Activated T-helper 1 cell treated with anti-CD3 and anti-CD28 coated beads, Interleukin-12 subunit alpha, Interleukin-12 subunit beta, Interleukin-2, Interleukin-4 antibody, amounts not matched to agents 30 ng/mL and 10 ng/mL and 1 ng/mL, durations not matched to agents 14 hours and 24 hours and 36 hours (primary cell): ENCODE measurements around the gene PTPN11. TPM values are rescaled to one million over a fixed set of nuclear protein-coding genes. Genes with fewer than 3 reads are reported as not detected.
A peak's percentile ranks its signal among the peaks of the same experiment; 100 is the strongest.
"Not testable (repeated sequence)": the region's sequence is repeated elsewhere in the genome, so short reads cannot be mapped to it uniquely, and the experiment has no call there.

Source experiments
- DNase-seq: peaks from one replicate; pipeline ENCODE4 v3.0.0; 2021; ENCODE audit warnings: low spot score
- H3K27ac Mint-ChIP-seq: one replicate; pipeline ENCODE4 v1.8.0; 2021; ENCODE audit warnings: mild to moderate bottlenecking, mixed read lengths
- H3K27me3 Mint-ChIP-seq: one replicate; pipeline ENCODE4 v1.8.0; 2022; ENCODE audit warnings: mild to moderate bottlenecking, moderate library complexity, mixed read lengths; ENCODE audit not compliant: insufficient read depth
- H3K36me3 Mint-ChIP-seq: one replicate; pipeline ENCODE4 v1.8.0; 2021; ENCODE audit warnings: low read depth, mixed read lengths
- H3K4me1 Mint-ChIP-seq: one replicate; pipeline ENCODE4 v1.8.0; 2021; ENCODE audit warnings: low read depth, mixed read lengths
- H3K4me3 Mint-ChIP-seq: one replicate; pipeline ENCODE4 v1.8.0; 2021; ENCODE audit warnings: mild to moderate bottlenecking, moderate library complexity, mixed read lengths
- H3K9me3 Mint-ChIP-seq: one replicate; pipeline ENCODE4 v1.8.0; 2021; ENCODE audit warnings: mixed read lengths
- intact Hi-C: fragments of 100-400 bp; cut with micrococcal nuclease; formaldehyde crosslinking; loops from one replicate; pipeline ENCODE4 v1.15.1; 2024
- total RNA-seq: library from RNA; stranded (reverse); gene quantifications from 2 replicates; pipeline ENCODE4 v1.2.3, GENCODE V29; 2022

Gene PTPN11
- total RNA-seq, 1 donor from 2014 or later, result 163 TPM

DNA sequence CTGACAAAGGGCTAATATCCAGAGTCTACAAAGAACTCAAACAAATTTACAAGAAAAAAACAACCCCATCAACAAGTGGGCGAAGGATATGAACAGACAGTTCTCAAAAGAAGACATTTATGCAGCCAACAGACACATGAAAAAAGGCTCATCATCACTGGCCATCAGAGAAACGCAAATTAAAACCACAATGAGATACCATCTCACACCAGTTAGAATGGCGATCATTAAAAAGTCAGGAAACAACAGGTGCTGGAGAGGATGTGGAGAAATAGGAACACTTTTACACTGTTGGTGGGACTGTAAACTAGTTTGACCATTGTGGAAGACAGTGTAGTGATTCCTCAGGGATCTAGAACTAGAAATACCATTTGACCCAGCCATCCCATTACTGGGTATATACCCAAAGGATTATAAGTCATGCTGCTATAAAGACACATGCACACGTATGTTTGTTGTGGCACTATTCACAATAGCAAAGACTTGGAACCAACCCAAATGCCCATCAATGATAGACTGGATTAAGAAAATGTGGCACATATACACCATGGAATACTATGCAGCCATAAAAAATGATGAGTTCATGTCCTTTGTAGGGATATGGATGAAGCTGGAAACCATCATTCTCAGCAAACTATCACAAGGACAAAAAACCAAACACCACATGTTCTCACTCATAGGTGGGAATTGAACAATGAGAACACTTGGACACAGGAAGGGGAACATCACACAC lies 28.7 kb upstream of the PTPN11 start:
- peaks cover 24% of the 10 kb centered on the region for H3K27me3 Mint-ChIP-seq
- not testable (repeated sequence) for H3K27ac Mint-ChIP-seq, DNase-seq, H3K4me3 Mint-ChIP-seq, H3K9me3 Mint-ChIP-seq, H3K36me3 Mint-ChIP-seq
- intact Hi-C loops, result loop anchor here (10.0 kb wide), 1 partner anchor 985 kb away; the partner anchor contains the start of gene SH2B3
- H3K4me1 Mint-ChIP-seq, result peaks cover 14% of the 10 kb centered on the region

- H3K4me1 Mint-ChIP-seq, result no peaks in the 10 kb centered on the region
- H3K27ac Mint-ChIP-seq, result no peak overlapping the region
- no peaks in the 10 kb centered on the region for H3K9me3 Mint-ChIP-seq
- H3K4me3 Mint-ChIP-seq, result no peak overlapping the region
- H3K36me3 Mint-ChIP-seq, result no peaks in the 10 kb centered on the region
- DNase-seq, result no peak
- H3K27me3 Mint-ChIP-seq, result peaks cover 23% of the 10 kb centered on the region
- intact Hi-C loops, result no loop called here
These were observed 25.4 kb upstream of the PTPN11 start for GRCh38 chr12:112393328-112393727.

GRCh38 chr12:112401054-112401453 lies 17.7 kb upstream of the PTPN11 start:
- no peak overlapping the region for H3K27ac Mint-ChIP-seq
- no peaks in the 10 kb centered on the region for H3K27me3 Mint-ChIP-seq
- H3K9me3 Mint-ChIP-seq, result no peaks in the 10 kb centered on the region
- H3K36me3 Mint-ChIP-seq, result peaks cover 16% of the 10 kb centered on the region
- DNase-seq, result no peak
- peaks cover 8% of the 10 kb centered on the region for H3K4me1 Mint-ChIP-seq
- intact Hi-C loops, result no loop called here
- H3K4me3 Mint-ChIP-seq, result no peak overlapping the region

- intact Hi-C loops, result no loop called here
- Mint-ChIP-seq H3K4me1 (peaks cover 10% of the 10 kb centered on the region), H3K27ac (peak overlapping the region; percentile 23), H3K36me3 (peaks cover 25% of the 10 kb centered on the region), H3K9me3 (no peaks in the 10 kb centered on the region), H3K4me3 (no peak overlapping the region), H3K27me3 (no peaks in the 10 kb centered on the region)
- DNase-seq, result no peak
These were observed 16.7 kb upstream of the PTPN11 start for GRCh38 chr12:112401903-112402498.

- Mint-ChIP-seq H3K4me3 (peak overlapping the region; percentile 100), H3K36me3 (peaks cover 47% of the 10 kb centered on the region), H3K27me3 (no peaks in the 10 kb centered on the region), H3K9me3 (no peaks in the 10 kb centered on the region), H3K27ac (no peak overlapping the region), H3K4me1 (peaks cover 28% of the 10 kb centered on the region)
- intact Hi-C loops, result loop anchor here (5.0 kb wide), 1 partner anchor 330 kb away; no protein-coding TSS in a partner anchor
- DNase-seq, result no peak
These were observed 11.9 kb upstream of the PTPN11 start for GRCh38 chr12:112406519-112407488.

GRCh38 chr12:112407683-112408082 lies 11.1 kb upstream of the PTPN11 start:
- intact Hi-C loops, result loop anchor here (5.0 kb wide), 1 partner anchor 330 kb away; no protein-coding TSS in a partner anchor
- H3K9me3 Mint-ChIP-seq, DNase-seq, H3K27ac Mint-ChIP-seq, H3K27me3 Mint-ChIP-seq: not testable (repeated sequence)
- Mint-ChIP-seq H3K4me1 (peaks cover 28% of the 10 kb centered on the region), H3K36me3 (peaks cover 47% of the 10 kb centered on the region), H3K4me3 (peak overlapping the region; percentile 100)

DNA sequence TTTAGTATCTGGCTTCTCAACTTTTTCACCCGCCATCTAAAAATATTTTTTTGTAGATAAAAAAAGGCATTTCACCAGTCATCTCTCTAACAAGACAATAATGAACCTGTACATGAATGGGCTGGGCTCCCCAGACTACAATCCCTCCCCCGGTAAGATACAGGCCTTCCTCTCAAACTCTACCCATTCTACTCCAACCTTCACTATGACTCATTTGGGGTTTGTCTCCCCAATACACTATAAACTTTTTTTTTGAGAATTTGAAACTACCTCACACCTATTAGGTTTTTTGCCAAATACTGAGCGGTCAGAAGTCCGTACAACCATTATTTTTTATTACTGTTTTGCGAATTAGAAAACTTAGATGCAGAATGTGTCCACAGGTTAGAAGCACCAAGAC lies 10.1 kb upstream of the PTPN11 start:
- H3K27ac Mint-ChIP-seq, result peak overlapping the region; percentile 100
- no peaks in the 10 kb centered on the region for H3K9me3 Mint-ChIP-seq
- peak overlapping the region; percentile 100 for H3K4me3 Mint-ChIP-seq
- peaks cover 47% of the 10 kb centered on the region for H3K36me3 Mint-ChIP-seq
- intact Hi-C loops, result loop anchor here (1.0 to 5.0 kb wide), 7 partner anchors 11 to 395 kb away; partner anchors contain the start of genes ERP29, HECTD4 and TMEM116
- no peaks in the 10 kb centered on the region for H3K27me3 Mint-ChIP-seq
- DNase-seq, result no peak
- H3K4me1 Mint-ChIP-seq, result peaks cover 28% of the 10 kb centered on the region

DNA sequence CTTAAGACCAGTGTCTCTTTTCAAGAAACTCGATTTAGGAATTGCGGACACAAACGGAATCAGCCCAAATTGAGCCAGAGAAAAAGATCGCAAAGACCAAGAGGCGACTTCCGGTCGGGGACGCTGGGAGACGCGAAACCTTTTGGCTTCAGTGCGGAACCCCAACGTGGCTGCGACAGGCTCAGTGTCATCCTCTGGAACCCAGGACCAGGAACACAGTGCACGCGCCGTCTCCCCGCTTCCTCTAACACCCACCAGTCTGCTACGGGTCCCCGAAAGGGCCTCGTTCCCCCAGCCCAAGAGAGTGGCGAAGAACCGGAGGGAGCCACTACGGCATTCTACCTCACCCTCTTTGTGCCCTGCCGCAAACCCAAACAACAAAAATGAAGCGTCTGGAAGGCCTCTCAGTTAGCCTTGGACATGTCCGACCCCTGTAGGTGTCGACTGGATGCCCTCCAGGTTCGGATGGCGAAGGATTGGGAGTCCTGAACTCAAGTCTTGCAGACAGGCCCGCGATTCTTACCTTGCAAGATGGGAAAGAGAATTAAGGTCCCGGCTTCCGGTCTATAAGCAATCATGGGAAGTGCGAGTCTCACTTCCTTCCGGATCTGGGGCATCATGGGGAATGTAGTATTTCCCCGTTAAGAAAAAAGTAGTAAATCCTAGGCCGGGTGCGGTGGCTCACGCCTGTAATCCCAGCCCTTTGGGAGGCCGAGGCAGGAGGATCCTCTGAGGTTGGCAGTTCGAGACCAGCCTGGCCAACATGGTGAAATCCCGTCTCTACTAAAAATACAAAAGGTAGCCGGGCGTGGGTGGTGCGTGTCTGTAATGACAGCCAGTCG lies 9.5 kb upstream of the PTPN11 start, which contains the start of gene RPL6:
TSS of gene RPL6 (minus strand) at position 542 of the 842 bp plus-strand sequence. CDS start 949 bp downstream, outside the sequence.
- Mint-ChIP-seq H3K9me3 (no peaks in the 10 kb centered on the region), H3K4me3 (peak within 1 kb of the TSS; percentile 100), H3K27me3 (no peaks in the 10 kb centered on the region), H3K4me1 (peaks cover 33% of the 10 kb centered on the region), H3K36me3 (peaks cover 47% of the 10 kb centered on the region), H3K27ac (peak within 1 kb of the TSS; percentile 100)
- DNase-seq, result peak; percentile 75
- intact Hi-C loops, result loop anchor here (1.0 to 5.0 kb wide), 7 partner anchors 10 to 396 kb away; partner anchors contain the start of genes ERP29, HECTD4 and TMEM116

GRCh38 chr12:112409906-112410244 lies 8.9 kb upstream of the PTPN11 start:
- DNase-seq, result no peak
- peaks cover 33% of the 10 kb centered on the region for H3K4me1 Mint-ChIP-seq
- H3K36me3 Mint-ChIP-seq, result peaks cover 41% of the 10 kb centered on the region
- intact Hi-C loops, result loop anchor here (1.0 to 10.0 kb wide), 9 partner anchors 9 to 725 kb away; partner anchors contain the start of genes ACAD10, BRAP, ERP29 and HECTD4
- peak overlapping the region; percentile 100 for H3K4me3 Mint-ChIP-seq
- H3K27ac Mint-ChIP-seq, result peak overlapping the region; percentile 100
- no peaks in the 10 kb centered on the region for H3K9me3 Mint-ChIP-seq
- peaks cover under 1% of the 10 kb centered on the region for H3K27me3 Mint-ChIP-seq

DNA sequence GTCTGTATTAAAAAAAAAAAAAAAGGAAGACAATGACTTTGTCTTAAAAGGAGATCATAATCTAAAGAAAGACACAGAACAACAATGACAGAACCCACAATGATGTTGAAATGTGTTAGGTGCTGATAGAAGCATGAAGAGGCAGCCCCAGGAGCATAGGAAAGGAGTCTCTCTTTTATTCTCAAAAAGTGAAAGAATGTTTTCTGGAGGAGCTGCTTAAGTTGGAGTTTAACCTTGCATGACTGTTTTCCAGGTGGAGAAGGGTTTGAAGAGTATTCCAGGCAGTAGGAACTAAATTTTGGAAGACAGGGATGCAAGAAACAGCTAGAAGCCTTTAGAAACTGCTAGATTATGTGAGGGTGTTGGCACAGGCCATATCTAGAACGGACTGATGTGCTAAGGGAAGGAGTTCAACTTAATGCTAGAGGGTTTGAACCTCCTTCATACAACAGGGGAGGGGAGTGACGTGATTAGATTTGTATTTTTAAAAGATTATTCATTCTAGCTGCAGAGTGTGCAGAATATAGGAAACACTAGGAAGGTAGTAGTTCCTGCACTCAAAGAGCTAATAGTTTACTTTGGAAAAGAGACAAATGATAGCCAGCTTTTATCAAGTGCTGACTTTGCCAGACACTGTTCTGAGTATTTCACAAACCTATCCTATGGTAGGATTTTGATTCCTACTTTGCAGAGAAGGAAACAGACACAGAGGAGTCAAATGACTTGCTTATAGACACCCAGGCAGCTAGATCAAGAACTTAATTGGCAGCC lies 4.7 kb upstream of the PTPN11 start:
- Mint-ChIP-seq H3K36me3 (peaks cover 7% of the 10 kb centered on the region), H3K9me3 (no peaks in the 10 kb centered on the region), H3K4me3 (no peak overlapping the region), H3K27ac (no peak overlapping the region), H3K27me3 (peaks cover 2% of the 10 kb centered on the region), H3K4me1 (peaks cover 18% of the 10 kb centered on the region)
- DNase-seq, result no peak
- intact Hi-C loops, result loop anchor here (10.0 kb wide), 1 partner anchor 729 kb away; the partner anchor contains the start of genes ACAD10 and BRAP

DNA sequence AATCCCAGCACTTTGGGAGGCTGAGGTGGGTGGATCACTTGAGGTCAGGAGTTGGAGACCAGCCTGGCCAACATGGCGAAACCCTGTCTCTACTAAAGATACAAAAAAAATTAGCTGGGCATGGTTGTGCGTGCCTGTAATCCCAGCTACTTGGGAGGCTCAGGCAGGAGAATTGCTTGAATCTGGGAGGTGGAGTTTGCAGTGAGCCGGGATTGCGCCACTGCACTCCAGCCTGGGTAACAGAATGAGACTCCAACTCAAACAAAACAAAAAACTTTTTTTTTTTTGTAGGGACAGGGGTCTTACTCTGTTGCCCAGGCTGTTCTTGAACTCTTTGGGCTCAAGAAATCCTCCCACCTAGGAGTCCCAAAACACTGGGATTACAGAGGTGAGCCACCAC lies 3.3 kb upstream of the PTPN11 start:
- not testable (repeated sequence) for H3K9me3 Mint-ChIP-seq, H3K27me3 Mint-ChIP-seq, H3K36me3 Mint-ChIP-seq, DNase-seq, H3K4me3 Mint-ChIP-seq, H3K27ac Mint-ChIP-seq
- H3K4me1 Mint-ChIP-seq, result peaks cover 29% of the 10 kb centered on the region
- intact Hi-C loops, result loop anchor here (10.0 kb wide), 1 partner anchor 731 kb away; the partner anchor contains the start of genes ACAD10 and BRAP
